ENCODE measurements around the gene FBXW2. TPM values are rescaled to one million over a fixed set of nuclear protein-coding genes. Genes with fewer than 3 reads are reported as not detected.

FBXW2 gene
- polyA plus RNA-seq, 1 of the 3 experiments (the other 2 are of a cell fraction) = 40.1 TPM

DNA sequence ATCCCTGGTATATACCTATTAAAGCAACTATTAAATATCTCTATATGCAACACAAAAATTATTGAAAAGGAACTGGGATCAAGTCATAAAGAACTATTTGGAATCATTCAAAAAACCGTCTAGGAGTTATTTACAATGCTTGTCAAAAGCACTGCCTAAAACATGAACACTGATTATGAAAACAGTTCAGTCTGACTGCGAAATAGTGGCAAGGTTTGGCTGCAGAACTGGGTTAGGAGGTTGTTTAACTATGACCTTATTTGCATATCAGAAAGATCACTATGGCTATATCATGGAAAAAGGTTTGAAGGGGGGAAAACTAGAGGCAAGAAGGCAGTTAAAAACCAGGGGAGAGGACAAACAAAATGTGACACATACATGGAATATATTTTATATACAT lies 12.0 kb downstream of the FBXW2 start:
- Histone ChIP-seq H3K4me2 (no peak overlapping the region), H3K36me3 (replicated peaks in 1 of 2; ENCODE audit: control insufficient read depth in 1 of 2, insufficient read depth in 2 of 2, low read length in 1 of 2) (peaks cover 38 to 51% of the 10 kb centered on the region in 2 experiments), H3F3A (replicated peaks; ENCODE audit: insufficient read depth) (no peaks in the 10 kb centered on the region), H3K79me2 (ENCODE audit: insufficient read depth) (peaks cover 79% of the 10 kb centered on the region), H3K9ac (no peak overlapping the region), H3K4me1 (ENCODE audit: control insufficient read depth in 1 of 2, insufficient read depth in 2 of 2, low read depth in 1 of 2, low read length in 1 of 2) (no peaks in the 10 kb centered on the region), H4K20me1 (ENCODE audit: insufficient read depth) (0 out of 2 replicates have a peak, but pooled peaks cover 4% of the 10 kb centered on the region), H3K27me3 (ENCODE audit: insufficient read depth) (no peaks in the 10 kb centered on the region), H3K9me2 (no peaks in the 10 kb centered on the region), H3K27ac (ENCODE audit: low read depth in 2 of 2, low read length in 1 of 2) (no peak overlapping the region), H3K9me3 (no peaks in the 10 kb centered on the region), H3K4me3 (ENCODE audit: low read depth in 2 of 2, low read length in 1 of 2) (no peak overlapping the region), H2AFZ (ENCODE audit: low read depth) (no peak overlapping the region)
- POLR2A ChIA-PET = no interaction called here
- 98% methylated on average over 2 of the region's 2 CpGs for WGBS (ENCODE audit: low lambda C conversion rate)
- DNase-seq = no peak
- TF ChIP-seq GABPA (IDR thresholded peaks at IDR 0.05; ENCODE audit: low read depth) (no peak), EZH2phosphoT487 (IDR thresholded peaks at IDR 0.05; ENCODE audit: borderline replicate concordance, low read depth) (no peak), MXI1 (IDR thresholded peaks at IDR 0.05; ENCODE audit: low read depth, low read length) (no peak), RXRA (IDR thresholded peaks at IDR 0.05; ENCODE audit: borderline replicate concordance, low read depth) (no peak), POLR2AphosphoS5 (IDR thresholded peaks at IDR 0.05; ENCODE audit: low read depth, low read length) (no peak), TAF1 (IDR thresholded peaks at IDR 0.05; ENCODE audit: borderline replicate concordance, low read depth, low read length) (no peak), RCOR1 (IDR thresholded peaks at IDR 0.05; ENCODE audit: low read length) (no peak)
- TF ChIP-seq, protein P1, sequence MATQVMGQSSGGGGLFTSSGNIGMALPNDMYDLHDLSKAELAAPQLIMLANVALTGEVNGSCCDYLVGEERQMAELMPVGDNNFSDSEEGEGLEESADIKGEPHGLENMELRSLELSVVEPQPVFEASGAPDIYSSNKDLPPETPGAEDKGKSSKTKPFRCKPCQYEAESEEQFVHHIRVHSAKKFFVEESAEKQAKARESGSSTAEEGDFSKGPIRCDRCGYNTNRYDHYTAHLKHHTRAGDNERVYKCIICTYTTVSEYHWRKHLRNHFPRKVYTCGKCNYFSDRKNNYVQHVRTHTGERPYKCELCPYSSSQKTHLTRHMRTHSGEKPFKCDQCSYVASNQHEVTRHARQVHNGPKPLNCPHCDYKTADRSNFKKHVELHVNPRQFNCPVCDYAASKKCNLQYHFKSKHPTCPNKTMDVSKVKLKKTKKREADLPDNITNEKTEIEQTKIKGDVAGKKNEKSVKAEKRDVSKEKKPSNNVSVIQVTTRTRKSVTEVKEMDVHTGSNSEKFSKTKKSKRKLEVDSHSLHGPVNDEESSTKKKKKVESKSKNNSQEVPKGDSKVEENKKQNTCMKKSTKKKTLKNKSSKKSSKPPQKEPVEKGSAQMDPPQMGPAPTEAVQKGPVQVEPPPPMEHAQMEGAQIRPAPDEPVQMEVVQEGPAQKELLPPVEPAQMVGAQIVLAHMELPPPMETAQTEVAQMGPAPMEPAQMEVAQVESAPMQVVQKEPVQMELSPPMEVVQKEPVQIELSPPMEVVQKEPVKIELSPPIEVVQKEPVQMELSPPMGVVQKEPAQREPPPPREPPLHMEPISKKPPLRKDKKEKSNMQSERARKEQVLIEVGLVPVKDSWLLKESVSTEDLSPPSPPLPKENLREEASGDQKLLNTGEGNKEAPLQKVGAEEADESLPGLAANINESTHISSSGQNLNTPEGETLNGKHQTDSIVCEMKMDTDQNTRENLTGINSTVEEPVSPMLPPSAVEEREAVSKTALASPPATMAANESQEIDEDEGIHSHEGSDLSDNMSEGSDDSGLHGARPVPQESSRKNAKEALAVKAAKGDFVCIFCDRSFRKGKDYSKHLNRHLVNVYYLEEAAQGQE (IDR thresholded peaks at IDR 0.05; ENCODE audit: low read depth, low read length) = no peak
- CTCF ChIA-PET = interaction anchor here (2.3 kb wide), 1 partner anchor 161 kb away, joined by 7 read pairs; no protein-coding TSS in a partner anchor

DNA sequence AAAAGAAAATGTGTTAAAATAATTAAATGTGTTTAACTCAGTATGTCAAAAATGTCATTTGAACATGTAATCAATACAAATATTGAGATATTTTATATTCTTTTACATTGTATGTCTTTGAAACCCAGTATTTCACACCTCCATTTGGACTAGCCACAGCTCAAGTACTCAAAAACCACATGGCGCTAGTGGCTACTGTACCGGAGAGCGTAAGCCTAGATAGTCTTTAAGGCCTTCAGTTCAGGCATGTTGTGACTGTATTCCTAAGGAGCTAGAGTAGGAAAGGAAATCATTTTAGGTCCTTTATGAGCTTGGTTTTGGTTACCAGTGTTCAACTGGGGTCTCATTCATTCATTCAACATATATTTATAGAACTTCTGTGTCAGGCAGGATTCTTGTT lies 12.8 kb downstream of the FBXW2 start:
- H3K79me2 ChIP-seq (ENCODE audit: insufficient read depth) = peaks cover 70% of the 10 kb centered on the region
- DNase-seq = no peak
- WGBS (ENCODE audit: low lambda C conversion rate) = 97% methylated on average over 3 of the region's 3 CpGs
- TF ChIP-seq JUND (IDR thresholded peaks at IDR 0.05) (no peak), EP300 (IDR thresholded peaks at IDR 0.05; ENCODE audit: borderline replicate concordance in 1 of 2, low read depth in 1 of 2, low read length in 1 of 2) (no peak), POLR2AphosphoS5 (IDR thresholded peaks at IDR 0.05; ENCODE audit: low read depth, low read length) (no peak)
- TF ChIP-seq, protein P2, sequence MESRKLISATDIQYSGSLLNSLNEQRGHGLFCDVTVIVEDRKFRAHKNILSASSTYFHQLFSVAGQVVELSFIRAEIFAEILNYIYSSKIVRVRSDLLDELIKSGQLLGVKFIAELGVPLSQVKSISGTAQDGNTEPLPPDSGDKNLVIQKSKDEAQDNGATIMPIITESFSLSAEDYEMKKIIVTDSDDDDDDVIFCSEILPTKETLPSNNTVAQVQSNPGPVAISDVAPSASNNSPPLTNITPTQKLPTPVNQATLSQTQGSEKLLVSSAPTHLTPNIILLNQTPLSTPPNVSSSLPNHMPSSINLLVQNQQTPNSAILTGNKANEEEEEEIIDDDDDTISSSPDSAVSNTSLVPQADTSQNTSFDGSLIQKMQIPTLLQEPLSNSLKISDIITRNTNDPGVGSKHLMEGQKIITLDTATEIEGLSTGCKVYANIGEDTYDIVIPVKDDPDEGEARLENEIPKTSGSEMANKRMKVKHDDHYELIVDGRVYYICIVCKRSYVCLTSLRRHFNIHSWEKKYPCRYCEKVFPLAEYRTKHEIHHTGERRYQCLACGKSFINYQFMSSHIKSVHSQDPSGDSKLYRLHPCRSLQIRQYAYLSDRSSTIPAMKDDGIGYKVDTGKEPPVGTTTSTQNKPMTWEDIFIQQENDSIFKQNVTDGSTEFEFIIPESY (IDR thresholded peaks at IDR 0.05; ENCODE audit: borderline replicate concordance, low read depth) = no peak
- TF ChIP-seq, protein P3, sequence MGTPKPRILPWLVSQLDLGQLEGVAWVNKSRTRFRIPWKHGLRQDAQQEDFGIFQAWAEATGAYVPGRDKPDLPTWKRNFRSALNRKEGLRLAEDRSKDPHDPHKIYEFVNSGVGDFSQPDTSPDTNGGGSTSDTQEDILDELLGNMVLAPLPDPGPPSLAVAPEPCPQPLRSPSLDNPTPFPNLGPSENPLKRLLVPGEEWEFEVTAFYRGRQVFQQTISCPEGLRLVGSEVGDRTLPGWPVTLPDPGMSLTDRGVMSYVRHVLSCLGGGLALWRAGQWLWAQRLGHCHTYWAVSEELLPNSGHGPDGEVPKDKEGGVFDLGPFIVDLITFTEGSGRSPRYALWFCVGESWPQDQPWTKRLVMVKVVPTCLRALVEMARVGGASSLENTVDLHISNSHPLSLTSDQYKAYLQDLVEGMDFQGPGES (IDR thresholded peaks at IDR 0.05; ENCODE audit: low read depth, low read length) = no peak
- H3K9me3 ChIP-seq = no peaks in the 10 kb centered on the region
- H3K4me1 ChIP-seq (ENCODE audit: control insufficient read depth in 1 of 2, insufficient read depth in 2 of 2, low read depth in 1 of 2, low read length in 1 of 2) = no peaks in the 10 kb centered on the region
- ChIA-PET CTCF (interaction anchor here (1.5 to 2.3 kb wide), 3 partner anchors 11 to 160 kb away, joined by 4 to 7 read pairs (median 7); no protein-coding TSS in a partner anchor), POLR2A (no interaction called here)
- no peak overlapping the region for H3K4me2 ChIP-seq
- no peak overlapping the region for H3K4me3 ChIP-seq (ENCODE audit: low read depth in 2 of 2, low read length in 1 of 2)
- H3F3A ChIP-seq (replicated peaks; ENCODE audit: insufficient read depth) = no peaks in the 10 kb centered on the region
- no peaks in the 10 kb centered on the region for H3K9me2 ChIP-seq
- H2AFZ ChIP-seq (ENCODE audit: low read depth) = no peak overlapping the region
- H3K27ac ChIP-seq (ENCODE audit: low read depth in 2 of 2, low read length in 1 of 2) = no peak overlapping the region
- H3K27me3 ChIP-seq (ENCODE audit: insufficient read depth) = no peaks in the 10 kb centered on the region
- H3K9ac ChIP-seq = no peak overlapping the region
- H3K36me3 ChIP-seq (replicated peaks in 1 of 2; ENCODE audit: control insufficient read depth in 1 of 2, insufficient read depth in 2 of 2, low read length in 1 of 2) = peaks cover 40 to 57% of the 10 kb centered on the region in 2 experiments
- 0 out of 2 replicates have a peak, but pooled peaks cover 4% of the 10 kb centered on the region for H4K20me1 ChIP-seq (ENCODE audit: insufficient read depth)
